HG03280 (cell line): ENCODE results near the gene DCPS.

Experiments used
- ATAC-seq: cut with Tn5 transposase; IDR thresholded peaks from one replicate; pipeline ENCODE4 v1.9.1; 2021; ENCODE audit warnings: mild to moderate bottlenecking, moderate library complexity; ENCODE audit not compliant: unreplicated experiment

DCPS gene

DNA sequence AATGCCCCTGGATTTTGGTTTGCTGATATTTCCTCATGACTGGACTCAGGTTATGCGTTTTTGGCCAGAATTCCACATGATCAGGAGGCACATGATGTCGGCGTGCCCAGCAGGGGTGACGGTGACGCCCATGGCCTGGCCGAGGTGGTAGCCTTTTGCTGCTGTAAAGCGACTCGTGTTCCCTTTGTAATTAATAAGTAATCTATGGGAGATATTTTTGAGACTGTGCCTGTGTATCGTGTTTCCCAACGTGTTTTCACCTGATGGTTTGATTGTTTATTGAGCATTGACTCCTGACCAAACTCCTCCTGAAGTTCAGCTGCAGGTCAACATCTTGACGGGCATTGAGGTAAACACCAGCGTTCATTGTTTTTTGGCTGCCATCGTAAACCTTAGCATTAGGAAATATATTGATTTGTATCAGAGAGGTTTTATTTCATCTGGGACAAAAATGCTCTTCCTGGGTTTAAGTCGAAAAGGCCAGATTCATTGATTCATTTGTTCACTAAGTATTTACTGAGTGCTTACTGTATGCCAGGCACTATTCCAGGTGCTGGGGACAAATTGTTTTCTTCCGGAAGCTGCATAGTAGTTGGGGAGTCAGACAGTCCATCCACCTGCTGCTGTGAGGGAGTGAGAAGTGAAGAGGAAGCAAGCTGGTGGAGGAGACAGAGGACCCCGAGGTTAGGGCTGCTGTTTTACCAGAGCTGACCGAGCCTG, 23.6 kb downstream of the DCPS start:
- no peak for ATAC-seq

DNA sequence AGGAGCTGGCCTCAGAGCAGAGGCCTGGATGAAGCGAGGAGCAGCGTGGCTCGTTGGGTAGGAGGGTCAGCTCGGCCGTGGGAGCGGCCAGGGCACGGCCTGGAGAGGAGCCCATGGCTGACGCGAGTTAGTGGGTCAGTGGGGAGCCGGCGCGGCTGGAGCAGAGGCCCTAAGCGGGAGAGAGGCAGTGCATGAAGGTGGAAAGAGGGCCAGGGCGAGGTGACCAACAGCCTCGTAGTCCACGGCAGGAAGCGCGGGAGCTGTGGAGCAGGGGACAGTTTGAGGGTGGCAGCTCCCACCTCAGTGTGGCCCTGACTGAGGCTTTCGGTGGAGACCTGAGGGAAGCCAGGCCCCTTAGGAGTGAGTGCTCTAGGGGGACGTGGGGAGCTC, 24.1 kb downstream of the DCPS start:
- ATAC-seq: no peak

DNA sequence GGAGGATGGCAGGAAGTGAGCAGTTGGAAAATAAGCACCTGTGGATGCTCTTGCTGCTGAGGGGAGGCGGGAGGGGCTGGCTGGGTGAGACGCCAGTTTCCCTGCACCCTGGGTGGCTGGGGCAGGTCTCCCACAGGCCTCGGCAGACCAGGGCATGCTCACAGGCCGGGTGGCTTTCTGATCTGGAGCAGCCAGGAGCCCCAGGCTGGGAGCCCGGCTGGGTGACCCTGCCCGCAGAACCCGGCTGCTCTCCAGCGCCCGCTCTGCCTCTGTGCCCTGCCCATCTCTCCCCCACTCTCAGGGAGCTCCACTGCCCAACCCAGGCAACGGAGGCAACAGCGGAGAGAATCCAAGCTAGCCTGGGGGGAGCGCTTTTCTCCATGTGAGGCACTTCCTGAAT, 24.6 kb downstream of the DCPS start:
- no peak for ATAC-seq

DNA sequence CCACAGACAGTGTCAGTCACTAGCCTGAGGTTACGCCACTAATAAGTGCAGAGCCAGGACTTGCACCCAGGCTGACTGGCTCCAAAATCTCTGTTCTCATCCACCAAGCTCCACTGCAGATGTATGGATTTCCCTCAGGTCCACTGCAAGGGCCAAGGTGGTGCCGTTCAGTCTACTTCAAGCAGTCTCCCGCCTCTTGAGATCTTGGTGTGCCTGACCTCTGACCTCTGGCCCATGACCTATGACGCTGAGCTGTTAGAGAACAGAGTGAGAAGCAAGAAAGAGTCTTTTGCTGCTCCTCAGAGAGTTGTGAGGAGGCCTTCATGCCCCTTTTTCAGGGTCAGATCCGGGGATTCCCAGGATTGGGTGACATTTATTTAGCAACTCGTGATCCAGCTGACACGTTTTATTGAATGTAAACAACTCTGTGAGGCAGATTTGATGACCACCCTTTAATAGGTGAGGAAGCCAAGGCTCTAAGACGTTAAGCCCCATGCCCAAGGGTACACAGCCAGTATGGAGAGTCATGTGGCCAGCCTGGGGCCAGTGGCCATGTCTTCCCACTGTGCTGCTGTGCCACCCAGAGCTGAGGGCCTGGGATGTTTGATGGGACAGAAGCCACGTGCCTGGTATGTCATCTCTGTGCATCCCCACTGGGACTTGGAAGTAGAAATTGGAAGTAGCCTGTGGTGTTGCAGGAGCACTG, 25.2 kb downstream of the DCPS start:
- ATAC-seq: no peak

DNA sequence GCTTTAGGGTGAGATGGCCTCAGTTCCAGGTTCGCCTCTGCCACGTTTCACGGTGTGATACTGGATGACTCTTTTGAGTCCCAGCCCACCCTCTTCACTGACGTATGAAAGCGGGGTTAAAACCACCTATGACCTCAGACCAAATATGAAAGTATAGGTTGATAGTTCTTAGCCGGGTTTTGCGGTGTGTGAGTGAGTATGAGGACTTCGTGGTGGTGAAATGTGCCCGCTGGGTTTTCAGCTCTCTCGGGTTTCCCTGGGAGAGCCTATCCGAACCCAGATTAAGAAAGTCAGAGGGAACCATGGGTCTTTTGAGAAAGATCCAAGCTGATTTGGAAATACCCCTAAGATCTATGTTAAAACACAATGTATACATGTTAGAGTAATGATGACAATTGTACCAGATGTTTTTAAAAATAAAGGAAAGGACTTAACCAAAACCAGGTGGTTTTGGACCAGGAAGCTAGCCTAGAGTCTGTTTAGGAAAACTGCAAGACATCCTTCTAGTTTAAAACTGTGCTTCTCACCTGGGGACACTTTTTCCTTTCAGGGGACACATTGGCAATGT, 25.9 kb downstream of the DCPS start:
- ATAC-seq: no peak

DNA sequence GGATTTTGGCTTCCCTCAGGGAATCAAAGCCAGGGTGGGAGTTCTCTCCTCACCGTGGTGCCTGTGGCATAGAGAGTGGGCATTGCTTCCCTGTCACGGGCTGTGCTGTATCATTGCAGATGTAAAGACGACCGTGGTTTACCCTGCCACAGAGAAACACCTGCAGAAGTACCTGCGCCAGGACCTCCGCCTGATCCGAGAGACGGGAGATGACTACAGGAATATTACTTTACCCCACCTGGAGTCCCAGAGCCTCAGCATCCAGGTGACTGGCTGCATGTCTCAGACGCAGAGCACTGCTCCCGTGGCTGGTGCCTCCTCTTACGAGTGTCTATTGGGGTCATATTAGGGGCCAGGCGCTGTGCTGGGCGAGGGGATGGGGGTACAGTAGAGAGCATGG, 27.4 kb downstream of the DCPS start:
- ATAC-seq: no peak

DNA sequence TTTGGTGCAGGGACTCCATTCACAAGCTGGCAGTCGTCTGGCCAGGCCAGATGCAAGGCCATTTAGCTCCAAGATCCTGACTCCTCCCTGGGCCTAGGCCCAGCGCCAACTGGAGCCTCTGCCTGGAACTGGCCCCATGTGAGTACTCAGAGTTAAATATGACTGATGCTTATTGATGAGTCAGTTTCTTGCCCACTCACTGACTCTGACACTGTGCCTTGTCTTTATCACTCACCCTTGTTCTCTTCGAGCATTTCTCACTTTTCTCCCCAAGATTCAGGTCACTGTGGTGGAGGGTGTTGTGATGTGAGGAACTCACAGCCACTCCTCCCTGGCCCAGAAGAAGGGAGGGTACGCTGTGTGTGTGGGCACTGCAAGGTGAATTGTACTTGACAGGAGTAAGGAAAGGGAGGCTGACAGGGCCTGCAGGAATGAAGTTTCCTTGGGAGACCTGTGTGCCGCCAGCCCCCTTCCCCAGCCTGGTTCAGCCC, 28.4 kb downstream of the DCPS start:
- ATAC-seq: no peak

DNA sequence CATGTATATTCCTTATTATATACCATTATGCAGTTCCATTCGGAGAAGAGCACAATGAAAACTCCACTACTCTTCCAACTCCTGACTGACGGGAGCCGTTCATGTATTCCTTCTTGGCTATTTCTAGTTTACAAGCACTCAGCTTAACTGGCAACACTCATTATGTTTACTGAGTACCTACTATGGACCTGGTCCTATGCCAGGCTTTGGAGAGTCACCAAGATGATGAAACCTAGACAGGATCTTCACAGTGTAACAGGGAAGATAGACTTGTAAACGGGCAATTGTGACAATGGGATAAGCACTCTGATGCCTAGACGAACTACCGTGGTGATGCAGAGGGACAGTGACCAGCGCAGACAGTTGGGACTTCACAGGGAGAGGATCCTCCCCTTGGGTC, 29.3 kb downstream of the DCPS start:
- no peak for ATAC-seq

DNA sequence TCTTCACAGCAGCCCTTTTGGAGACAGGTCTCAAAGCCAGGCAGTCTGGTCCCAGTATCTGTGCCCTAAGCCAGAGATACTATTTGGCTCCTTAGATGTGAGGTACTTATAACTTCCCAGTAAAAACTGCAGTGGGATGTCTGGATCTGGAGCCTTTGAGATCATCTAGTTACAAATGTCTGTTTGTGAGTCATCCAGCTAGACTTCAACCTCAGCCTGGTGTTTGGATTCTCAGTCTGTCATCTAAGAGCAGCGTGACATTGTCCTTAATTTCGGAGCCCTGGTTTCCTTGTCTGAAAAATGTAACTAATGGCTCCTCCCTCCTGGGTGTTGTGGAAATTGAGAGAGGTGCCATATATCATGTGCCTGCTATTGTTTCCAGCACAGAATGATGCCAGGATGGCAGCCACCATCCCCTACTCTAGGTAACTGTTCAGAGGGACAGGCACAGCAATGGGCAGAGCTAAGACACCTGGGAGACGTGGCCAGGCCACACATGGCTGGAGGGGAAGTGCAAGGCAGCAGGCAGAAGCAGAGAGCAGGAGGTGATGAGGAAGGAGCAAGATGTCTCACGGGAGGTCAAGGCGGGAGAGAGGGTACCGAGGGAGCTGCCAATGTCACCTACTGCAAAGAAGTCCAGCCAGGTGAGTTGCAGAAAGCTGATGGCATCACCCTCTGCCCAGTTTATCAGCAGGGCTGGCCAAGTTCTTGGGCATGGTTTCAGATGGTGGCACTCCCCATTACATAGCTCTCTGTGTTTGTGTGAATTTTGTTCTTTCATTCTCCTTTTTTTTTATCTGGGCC, 31.0 kb downstream of the DCPS start:
- no peak for ATAC-seq

DNA sequence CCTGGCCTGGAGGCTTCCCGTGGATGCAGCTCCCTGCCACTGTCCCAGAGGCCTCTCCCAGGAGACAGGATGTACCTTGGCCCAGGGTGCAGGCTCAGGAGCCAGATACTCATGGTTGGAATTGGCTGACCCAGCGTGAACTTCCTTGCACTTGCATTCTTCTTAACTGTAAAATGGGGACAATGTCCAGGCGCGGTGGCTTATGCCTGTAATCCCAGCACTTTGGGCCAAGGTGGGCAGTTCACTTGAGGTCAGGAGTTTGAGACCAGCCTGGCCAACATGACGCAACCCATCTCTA, 31.6 kb downstream of the DCPS start:
- ATAC-seq: no peak

DNA sequence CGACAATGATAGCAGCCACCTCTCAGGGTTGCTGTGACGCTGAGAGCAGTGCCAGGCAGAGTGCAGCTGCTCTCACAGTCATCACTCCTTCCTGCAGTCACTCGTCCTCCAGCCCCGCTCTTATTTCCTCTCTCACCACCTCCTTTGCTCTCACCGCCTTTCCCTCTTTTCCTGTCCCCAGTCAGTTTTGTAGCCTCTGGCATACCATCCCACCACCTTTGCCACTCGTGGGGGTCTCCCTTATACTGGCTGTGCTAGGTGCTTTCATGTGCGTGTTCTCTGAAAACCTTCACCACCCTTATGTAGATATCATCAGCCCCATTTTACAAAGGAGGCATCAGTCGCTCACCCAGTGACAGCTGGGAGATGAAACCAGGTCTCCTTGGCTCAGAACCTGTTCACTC, 32.3 kb downstream of the DCPS start:
- no peak for ATAC-seq

DNA sequence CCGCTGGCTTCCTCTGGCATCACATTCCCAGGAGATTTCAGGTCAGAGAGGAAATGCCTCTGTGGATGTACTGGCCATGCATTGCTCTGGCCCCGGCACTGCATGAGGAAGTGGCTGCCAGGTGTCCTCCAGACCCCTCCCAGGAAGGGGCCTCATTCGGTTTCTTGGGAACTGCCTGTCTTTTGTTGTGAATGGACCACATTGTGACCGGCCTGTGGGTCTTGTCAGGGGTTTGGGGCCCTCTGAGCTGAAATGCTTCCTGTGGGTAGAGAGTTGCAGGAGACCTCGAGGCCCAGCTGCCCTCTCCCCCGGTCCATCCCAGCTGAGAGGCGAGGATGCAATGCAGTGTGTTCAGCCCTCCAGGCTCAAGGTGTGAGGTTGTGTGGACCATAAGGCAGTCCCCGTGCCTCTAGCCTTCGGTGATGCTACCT, 32.8 kb downstream of the DCPS start:
- ATAC-seq: no peak

DNA sequence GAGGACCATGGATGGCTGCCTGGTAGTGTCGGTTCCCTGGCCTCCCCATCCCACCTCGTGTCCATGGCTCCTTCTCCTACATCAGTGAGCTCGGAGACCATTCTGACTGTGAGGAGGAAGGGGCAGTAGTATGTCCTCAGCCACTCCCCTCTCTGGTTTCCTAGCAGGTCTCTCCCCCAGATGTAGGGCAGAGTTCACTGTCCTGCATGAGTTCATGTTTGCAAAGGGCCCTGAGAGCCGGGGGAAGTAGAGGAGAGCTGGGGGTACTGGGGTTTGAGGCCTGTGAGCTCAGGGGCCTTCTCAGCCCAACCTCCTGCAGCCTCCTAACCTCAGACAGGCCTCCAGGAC, 33.2 kb downstream of the DCPS start:
- ATAC-seq: no peak

DNA sequence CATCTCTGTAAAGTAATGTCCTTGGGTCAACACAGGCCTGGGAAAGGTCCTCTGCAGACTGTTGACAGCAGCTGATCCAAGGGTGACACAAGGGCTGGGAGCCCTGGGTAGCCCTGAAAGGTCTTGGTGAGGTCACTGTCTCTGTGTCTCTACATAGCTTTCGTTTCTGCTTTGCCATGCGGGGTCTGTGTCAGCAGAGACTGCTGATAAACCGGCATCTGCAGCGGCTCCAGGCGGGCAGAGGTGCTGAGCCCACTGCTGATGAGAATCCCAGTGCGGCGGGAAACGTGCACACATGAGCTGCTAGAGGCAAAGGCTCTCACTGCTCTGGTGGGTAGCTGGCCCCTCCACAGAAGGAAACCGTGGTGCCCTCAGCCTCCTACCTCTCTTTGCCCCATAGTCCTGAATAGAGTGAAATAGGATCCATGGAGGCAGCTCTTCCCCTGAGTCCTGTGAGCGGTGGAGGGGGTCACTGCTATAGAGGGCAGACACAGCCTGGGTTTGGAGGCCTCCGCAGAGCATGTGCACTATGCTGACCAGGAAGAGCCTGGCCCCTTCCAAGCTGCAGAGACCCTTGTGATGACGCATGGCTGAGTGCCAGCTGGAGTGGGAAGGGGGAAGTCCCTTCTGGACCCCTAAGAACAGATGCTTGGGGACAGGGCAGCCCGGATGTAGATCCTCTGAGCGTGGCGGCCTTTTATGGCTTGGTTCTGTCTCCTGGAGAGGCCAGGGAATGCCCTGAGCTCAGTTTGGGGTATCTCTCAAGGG, 33.8 kb downstream of the DCPS start:
- no peak for ATAC-seq

DNA sequence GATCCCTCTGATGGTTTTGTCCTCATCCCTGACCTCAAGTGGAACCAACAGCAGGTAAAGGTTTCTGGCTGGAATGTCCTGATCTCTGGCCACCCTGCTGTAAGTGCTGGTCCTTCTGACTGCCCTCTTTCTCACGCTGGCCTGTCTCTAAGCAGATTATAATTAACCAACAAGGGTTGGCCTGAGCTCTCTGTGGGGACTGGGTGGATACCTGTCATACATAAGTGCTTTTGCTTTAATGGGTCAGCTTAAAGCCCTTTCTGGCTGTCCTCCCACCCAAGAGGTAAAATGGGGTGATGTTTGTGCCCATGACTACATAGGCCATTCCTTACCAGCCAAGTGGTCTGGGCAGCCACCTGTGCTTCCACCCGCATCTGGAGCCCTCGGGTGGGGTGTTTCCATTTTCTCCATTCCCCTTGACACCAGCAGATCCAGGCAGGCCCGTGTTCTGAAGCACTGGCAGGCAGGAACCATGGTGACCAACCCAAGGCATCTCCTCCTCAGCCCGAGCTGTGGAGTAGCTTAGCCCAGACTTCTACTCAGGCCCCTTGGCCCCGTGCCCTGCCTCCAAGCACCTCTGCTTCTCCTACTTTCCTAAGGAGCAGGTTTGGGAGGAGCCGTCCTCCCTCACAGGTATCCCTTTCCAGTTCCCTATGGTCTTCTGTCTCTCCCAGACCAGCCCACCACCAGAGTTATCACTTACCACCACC, 34.6 kb downstream of the DCPS start:
- ATAC-seq: no peak

DNA sequence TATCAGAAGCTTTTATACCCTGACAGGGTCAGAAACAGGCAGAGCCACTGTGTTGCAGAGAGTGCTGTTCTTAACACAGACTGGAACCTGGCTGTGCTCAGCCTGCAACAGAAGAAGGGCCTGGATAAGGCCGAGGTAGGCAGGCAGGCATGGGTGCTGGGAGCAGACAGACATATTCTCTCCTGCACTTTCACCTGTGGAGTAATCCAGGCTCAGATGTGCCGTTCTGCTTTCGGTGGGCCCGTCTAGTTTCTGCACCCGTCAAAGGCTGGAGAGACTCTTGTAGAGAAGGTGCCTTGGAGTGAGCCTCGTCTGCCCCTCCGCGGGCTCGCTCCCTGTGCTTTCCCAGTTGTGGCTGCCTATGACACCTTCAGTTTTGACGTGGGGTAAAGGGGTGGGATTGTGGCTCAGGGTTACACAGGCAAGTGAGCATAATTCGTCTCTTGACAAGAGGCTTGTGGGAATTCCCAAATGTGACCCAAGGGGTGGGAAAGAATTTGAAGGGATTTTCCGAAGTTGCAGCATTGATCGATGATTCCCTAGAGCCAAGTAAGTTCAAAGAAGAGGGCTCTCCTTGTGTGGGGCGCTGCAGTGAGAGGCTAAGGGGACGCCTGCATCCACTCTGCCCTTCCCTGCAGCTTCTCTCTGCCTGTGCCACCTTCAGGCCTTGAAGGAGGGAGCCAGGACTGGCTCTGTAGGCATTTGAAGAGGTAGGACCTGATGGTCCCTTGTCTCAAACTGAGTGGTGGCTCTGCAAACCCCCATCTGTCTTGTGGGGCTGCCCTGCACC, 35.4 kb downstream of the DCPS start:
- ATAC-seq: no peak

DNA sequence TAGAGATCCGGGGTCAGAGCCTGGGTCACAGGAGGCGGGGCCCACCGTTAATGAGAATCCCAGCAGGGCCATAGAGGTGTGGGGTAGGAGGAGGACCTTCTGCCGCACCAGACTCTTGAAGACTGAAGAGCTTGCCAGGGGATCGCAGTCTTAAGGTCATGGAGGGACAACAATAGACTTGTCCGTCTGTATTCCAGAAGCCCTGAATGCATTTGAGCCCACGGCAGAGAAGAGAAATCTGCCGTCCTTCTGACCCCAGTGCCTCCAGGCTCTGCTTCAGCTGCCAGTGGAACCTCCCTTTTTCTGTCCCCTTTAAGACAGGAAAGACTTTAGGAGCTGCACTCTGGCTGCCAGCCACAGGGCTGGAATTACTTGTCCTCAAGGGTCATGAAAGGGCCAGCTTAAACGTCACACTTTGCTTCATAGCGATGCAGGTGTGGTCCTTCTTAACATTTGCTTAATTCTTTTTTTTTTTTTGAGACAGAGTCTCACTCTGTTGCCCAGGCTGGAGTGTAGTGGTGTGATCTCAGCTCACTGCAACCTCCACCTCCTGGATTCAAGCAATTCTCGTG, 36.1 kb downstream of the DCPS start:
- ATAC-seq: no peak

DNA sequence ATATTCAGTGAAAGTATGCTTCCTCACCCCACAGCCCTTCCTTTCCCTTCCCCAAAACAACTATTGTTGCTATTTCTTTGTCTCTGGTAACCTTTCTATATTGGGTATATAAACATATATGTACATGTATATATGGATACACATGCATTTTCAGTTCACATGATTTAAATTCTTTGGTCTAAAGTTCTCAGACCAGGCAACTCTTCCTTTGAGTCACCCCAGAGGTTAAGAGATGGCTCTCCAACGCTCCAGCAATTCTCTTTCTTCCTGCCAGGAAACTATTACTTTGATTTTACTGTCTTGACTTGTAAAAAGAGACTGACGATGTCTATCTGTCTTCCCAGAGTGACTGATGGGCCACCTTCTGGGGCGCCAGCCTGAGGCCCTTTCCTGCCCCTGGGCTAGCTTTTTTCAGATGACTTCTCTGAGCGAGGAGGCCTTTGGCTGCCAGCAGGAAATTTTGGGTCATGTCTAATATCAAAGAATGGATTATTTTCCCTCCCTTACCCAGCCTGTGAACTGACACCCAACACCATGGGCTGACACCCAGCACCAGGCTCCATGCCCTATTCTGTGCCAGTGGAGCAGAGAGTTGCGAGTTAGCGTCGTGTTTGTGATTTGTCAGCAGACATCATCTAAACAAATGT, 37.2 kb downstream of the DCPS start:
- no peak for ATAC-seq

DNA sequence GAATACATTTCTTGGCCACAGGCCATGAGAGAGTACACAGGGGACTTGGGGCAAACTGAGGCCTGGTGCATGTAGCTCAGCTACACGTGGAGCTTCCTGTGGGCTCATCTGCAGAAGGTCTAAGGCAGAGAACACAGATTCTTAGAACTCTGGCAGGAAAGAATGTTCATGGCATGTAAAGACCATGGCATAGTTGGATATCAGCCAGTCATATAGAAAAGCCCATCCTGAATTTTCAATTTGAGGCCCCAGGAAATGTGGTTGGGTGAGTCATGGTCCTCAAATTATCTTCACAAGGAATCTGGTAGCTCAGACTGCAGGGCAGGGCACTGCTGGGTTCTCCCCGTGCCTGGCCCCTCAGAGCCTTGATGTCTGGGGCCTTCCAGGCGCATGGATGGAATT, 37.9 kb downstream of the DCPS start:
- no peak for ATAC-seq
